Measurements from ENCODE around the gene OSBPL9.
A peak's percentile ranks its signal among the peaks of the same experiment; 100 is the strongest.

Gene OSBPL9

DNA sequence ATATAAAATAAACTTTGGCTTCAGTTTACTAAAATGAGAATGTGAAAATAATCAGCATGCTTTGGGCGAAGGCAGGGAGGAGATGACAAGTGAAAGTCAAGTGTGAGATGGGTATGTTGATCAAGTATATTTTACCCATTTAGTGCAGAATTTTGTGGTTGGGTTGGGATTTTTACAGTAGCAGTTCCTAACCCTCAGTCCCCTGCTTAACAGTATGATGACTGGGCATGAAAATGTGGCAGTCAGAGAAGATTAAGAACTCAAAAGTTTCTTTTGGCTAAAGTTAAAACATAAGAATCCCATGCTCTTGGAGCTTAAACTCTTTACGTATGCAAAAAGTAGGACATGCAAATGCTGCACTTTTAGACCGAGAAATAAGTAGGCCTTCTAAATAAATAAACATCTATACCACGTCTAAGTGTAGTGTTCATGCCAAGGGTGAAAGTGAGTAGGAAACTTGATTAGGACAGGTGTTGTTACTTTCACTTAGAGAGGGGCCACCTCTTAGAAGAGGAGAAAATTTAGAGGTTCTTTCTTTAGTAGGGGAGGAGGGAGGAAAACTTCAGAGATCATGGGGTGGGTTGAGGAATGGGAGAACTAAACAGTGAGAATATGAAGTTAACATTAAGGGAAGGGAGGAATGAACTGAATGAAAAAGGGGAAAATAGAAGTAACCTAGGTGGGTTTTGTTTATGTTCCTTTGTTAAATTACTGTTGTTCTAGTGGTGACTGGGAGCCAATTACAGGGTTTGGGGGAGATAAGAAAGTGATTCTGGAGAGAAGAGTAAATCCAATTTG, 127.8 kb downstream of the OSBPL9 start:
- DNase-seq = no peak

DNA sequence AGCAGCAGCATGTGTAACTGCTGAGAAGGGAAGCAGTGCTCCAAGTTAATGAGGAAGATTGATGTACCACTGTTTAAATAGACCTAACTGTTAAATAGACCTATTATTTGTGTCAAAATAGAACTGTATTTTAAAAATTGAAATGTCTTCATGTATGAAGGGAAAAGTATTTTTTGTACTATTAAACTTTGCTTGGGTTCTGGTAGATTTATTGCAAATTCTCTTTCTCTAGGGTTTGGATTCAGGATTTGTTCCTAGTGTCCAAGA, 128.3 kb downstream of the OSBPL9 start:
- no peak for DNase-seq

DNA sequence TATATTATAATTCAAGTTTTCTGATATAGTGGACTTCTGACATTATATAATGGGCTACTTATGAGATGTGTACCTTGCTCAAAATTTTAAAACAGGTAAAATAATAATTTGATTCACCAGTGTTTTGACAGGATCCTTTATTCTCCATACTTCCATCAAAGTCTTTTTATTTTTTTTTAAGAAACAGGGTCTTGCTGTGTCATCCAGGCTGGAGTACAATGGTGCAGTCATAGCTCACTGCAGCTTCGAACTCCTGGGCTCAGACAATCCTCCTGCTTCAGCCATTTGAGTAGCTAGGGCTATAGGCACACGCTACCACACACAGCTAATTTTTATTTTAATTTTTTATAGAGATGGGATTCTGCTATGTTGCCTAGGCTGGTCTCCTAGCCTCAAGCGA, 132.3 kb downstream of the OSBPL9 start:
- DNase-seq = no peak

DNA sequence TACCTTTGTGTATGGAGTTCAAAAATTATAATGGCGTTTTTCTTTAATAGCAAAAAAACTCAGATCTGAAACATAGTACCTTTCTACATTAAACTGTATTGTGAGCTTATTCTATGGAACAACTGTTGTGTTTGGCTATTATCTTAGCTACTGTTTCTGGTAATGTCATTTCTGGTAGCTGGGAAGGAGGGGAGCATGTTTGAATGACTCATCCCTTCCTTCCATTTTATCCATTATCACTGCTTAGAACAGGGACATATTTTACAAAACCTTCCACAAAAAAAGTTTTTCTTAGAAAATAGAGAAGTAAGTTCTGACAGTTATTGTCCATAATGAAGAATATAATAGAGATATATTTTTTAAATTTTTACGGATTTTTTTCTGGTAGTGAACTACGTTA, 133.3 kb downstream of the OSBPL9 start:
- DNase-seq = no peak

DNA sequence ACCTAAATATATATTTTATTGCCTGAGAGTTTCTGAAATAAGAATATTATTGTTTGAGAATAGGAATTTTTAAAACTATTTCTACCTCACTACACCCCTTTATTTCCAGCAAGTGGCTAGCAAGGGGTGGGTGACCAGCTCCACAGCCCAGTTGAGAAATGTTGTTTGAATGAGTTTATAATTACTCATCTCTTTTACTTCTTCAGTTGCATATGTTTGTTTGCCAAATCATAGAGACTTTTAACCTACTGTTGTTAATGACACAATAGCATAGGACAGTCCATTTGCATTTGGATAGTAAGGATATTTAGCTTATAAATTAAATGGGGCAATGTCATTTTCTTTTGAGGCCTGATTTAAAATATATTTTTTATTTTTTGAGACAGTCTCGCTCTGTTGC, 133.8 kb downstream of the OSBPL9 start:
- DNase-seq = no peak

DNA sequence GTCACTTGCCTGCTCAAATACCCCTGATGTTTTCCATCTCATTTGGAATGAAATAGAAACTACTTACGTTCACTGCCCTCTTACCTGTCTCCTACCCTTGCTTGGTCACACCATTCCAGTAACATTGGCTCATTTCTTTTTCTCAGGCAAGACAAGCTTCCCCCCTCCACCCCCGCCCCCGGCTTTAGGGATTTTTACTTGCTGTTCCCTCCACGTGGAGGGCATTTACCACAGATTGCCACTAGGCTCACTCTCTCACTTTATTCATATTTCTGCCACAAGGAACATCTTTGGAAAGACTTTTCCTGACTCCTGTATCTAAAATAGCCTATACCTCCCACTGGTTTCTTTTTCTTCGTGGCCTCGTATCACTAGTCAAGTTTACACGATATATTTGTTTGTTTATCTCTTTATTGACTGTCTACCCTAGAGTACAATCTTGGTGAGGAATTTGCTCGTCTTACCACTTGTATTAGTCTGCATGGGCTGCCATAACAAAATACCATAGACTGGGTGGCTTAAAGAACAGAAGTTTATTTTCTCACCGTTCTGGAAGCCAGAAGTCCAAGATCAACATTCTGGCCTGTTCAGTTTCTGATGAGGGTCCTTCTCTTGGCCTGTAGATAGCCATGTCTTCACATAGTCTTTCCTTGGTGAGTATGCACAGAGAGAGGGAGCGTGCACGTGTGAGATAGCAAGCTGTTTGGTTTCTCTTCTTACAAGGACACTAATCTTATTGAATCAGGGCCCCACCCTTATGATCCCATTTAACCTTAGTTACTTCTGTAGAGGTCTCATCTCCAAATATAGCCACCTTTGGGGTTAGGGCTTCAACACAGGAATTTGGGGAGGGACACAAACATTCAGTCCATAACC, 135.4 kb downstream of the OSBPL9 start:
- DNase-seq = no peak

DNA sequence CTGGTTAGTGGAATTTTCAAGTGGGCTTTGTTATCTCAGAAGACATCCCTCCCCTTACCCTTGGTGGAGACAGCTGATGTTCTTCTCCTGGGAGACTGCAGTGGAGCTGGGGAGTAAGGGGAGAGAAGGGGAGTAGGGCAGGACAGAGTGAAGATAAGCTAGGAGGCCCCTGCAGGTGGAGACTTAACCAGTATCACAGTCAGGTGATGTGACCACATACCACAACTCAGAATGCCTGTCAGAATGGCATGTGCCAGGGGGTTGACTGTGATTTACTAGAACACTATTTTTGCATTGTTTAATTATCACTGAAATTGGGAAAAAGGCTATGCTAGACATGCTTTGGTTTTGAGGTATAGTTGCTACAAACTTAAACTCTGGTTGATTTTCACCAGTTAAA, 137.1 kb downstream of the OSBPL9 start:
- no peak for DNase-seq

DNA sequence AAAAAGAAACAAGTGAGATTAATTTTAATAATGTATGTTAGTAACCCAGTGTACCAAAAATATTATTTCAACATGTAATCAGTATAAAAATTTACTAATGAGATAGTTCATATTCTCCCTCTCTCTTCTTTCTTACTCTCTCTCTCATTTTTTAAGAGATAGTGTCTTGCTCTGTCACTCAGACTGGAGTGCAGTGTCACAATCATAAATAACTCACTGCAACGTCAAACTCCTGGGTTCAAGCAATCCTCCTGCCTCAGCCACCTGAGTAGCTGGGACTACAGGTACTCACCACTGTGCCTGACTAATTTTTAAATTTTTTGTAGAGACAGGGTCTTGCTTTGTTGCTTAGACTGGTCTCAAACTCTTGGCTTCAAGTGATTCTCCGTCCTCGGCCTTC, 137.8 kb downstream of the OSBPL9 start:
- no peak for DNase-seq

DNA sequence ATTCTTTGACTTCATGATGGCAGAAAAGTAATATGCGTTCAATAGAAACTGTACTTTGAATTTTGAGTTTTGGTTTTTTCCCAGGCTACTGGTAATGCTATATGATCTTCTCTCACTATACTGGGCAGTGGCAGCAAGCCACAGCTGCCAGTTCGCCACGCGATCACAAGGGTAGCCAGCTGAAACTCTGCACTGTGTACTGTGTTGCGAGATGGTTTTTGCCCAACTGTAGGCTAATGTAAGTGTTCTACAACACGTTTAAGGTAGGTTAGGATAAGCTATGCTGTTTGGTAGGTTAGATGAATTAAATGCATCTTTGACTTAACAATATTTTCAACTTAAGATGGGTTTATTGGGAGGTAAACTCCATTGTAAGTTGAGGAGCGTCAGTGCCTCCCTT, 138.5 kb downstream of the OSBPL9 start:
- DNase-seq = no peak

DNA sequence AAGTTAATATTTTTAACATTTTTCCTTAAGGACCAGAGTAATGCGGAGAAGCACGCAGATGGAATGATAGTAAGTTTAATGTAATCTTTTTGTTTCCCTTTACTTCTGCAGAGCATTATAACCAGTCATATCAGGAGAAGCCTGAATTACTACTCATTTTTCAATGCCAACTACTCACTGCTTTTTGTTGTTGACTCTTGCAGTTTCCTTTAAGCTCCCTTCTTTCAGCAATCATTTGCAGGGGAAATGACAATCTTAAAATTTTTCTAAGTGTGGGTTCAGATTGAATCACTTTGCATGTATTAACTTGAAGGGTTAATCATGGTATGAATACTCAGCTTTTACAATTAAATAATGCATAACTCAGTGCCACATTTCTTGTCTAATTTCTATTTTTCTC, 139.4 kb downstream of the OSBPL9 start:
- no peak for DNase-seq

DNA sequence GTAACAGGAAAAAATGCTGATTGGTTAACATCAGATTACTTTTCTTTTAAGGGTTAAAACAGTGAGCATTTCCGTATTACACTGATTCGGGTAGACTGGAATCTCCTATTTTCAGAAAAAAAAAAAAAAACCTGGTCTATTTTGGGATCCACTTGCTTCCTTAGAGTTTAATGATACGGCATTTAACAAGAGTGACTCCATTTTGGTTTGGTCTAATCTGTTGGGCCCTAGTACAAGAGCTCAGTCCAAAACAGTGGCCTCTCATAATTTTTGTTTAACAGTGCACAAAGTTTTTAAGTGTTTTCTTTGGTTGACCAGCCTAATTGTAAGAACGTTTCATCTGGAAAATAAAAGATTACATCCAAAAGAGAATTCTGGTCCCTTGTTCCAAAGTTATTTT, 141.4 kb downstream of the OSBPL9 start:
- DNase-seq = no peak

DNA sequence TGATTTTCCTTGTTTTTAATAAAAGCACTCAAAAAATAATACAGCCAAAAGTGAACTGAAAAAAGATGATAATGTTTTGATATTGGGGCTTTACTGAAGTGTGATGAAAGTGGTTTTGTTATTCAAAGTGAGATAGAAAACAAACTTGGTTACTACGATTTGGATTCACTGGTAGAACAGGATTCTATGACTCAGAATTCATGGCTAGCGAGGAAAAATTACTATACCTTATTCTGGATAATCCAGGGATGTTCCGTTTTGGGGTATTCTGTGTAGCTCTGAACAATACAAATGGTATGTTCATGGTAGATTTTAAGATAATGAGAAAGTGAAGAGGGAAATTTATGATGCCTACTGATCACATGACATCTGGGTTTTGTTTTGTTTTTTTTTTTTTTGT, 144.0 kb downstream of the OSBPL9 start:
- no peak for DNase-seq

DNA sequence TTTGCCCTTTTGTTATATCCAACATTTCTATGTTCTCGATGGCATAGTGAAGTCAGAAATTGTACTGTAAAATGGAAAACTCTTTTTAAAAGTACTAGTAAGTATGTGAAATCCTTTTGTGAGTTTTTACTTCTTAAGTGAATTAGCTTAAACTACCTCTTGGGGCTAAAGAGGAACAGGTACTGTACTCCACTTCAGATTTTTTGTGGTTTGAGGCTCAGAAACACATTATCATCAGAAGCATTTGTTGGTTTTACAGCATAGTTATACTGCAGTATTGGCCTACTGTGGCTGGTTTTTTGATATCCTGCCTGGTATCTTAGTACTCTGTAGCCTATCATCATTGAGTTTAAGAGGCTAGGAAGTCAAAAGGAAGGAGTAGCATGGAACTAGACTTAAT, 144.5 kb downstream of the OSBPL9 start:
- DNase-seq = no peak

DNA sequence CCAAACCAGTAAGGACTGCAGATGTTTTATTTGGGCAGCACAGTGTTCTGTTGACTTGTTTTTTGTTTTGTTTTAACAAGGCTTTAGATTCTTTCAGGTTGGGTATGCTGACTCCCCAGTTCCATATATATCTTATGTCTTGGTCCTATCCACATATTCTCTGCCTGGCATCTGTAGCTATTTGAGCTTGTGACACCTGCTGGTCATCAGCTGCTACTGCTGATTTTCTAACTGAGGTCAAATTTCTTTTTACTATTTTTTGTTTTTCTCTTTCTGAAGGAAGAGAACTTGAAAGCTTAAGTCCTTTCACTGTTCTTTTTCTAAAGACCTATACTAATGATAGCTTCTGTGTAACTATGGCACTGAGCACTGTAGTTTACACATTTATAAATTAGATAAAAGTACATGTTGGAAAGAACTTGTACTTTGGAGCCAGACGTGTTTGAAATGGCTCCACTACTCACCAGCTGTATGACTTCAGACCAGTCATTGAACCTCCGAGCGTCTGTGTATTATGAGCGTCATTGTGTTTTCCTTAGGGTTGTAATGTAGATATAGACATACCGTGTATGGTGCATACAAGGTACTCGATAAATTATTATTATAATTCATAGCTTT, 152.2 kb downstream of the OSBPL9 start:
- peak; percentile 24 for DNase-seq

DNA sequence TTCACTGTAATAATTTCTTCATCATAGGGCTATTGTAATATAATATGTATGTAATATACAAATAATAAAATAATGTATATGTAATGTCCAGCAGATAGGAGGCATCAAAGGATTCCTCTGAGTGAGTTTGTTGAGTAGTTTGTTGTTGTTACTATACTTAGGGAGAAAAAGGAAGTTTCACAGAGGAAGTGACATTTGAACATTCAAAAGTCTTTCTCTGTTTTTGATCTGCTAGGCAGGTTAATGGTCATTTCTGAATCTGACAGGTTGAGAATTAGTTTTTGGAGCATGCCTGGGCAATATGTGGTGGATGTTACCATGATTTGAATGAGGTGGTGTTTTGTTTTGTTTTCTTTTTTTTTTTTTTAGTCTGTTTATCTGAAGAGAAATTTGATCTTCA, 159.5 kb downstream of the OSBPL9 start:
- no peak for DNase-seq

DNA sequence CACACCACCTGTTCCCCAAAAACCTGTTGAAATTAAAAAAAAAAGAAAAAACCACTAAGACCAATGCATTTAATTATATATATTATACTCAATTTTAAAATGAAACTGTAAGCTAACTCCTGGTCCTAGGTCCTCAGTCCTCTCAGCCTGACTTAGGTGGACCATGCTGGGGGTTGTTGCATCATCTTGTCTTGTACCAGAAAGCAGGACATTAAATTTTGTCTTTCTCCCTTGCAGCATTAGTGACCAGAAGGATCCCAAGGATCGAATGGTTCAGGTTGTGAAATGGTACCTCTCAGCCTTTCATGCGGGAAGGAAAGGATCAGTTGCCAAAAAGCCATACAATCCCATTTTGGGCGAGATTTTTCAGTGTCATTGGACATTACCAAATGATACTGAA, 164.0 kb downstream of the OSBPL9 start:
- DNase-seq = no peak

DNA sequence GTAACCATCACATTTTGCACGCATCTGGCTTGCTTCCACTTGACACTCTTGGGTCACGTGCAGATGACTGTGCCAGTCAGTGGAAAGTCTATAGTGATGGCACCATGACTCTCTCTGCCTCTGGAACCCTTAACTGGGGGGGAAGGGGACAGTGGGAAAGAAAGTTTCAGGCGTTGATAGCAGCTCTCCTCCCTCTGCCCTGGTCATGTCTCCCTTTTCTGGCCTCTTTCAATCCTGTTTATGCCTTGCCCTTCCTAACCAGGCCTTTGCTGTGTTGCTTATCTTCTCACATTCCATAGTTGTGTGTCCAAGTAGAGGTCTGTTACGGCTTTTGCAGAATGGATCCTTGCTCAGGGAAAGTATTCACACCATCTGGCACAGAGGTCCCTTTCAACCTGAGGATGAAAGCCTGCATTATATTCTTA, 168.1 kb downstream of the OSBPL9 start:
- DNase-seq = no peak

DNA sequence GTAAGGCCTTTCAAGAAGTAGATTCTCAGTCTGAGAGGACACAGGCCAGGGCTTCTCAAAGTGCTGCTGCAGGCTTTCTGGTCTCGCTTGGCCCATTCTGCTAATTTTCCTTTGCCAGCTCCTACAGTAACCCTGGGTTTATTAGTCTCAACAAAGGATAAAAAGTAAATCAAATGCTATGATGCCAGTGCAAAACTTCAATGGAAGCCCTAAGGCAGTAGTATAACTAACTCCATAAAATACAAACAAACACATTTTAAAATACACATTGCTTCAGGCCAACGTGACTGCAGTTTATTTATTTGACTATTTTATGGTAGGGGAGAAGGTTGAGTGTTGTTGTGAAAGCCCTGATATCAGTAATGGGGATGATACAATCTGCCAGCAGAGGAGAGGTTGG, 172.0 kb downstream of the OSBPL9 start:
- DNase-seq = no peak

DNA sequence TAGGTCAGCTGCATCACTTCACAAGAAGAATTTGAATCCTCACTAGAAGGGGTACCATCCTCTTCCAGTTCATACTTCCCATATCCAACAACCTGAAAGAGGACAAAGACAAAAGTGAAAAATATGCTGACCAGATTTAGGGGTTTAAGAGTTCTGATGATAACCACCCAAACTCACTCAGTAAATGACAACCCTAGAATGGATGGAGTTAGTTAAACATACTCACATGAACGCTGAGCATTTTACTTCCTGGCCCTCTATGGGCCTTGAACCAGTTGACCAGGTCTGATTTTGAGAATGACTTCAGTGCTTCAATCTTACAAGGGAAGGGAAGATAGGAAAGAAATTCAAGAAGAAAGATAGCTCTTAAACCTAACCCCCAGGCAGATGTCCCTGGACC, 172.4 kb downstream of the OSBPL9 start:
- no peak for DNase-seq

DNA sequence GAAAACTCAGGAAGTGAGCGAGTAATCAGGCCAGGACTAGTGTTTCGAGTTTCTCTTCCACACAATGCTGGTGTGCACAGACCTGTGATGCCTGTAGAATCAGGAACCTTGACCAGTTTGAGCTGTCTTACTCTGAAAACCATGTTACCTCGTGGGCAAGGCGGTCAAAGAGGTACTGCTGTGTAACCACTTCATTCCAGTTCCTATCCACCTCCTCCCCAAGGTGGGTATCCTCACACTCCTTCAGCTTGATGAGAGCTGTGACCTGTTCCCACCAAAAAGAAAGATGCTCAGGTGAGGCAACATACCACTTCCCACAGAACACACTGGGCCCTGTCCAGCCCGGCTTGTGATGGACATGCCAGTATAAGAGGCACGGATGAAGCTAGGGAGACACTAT, 173.5 kb downstream of the OSBPL9 start:
- DNase-seq = no peak

DNA sequence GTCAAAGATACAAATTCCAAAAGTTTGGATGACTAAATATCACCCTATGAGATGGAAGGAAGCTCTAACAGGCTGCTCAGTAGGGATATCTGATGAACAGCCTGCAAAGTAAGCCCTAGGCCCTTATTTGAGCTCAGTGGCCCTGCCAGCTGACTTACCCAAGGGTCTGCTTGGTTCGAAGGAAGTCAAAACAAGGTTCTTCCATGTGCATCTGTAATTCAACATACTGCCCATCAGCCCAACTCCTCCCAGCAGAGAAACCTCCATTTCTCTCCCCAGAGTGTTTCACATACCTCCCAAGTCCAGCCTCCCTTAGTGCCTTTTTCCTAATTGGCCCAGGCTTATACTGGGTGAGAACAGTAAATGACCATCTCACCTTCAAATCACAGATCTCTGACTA, 175.0 kb downstream of the OSBPL9 start:
- no peak for DNase-seq

DNA sequence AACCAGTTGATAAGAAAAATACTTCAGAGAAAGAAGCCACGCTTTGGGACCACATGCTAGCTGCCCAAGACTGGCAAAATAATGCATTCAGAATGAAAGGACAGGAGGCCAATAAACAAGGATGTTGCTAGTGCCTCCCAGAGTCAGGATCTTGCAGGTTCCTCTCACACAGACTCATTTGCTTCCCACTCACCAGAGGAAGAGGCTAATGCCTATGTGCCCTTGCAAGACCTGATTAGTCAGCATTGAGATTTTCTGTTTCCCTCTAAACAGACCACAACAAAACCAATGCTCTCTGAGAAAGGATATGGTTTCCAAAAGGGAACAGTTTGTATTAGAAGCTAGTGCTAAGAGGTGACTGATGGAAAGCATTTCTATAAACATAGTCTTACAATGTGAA, 176.0 kb downstream of the OSBPL9 start:
- no peak for DNase-seq

DNA sequence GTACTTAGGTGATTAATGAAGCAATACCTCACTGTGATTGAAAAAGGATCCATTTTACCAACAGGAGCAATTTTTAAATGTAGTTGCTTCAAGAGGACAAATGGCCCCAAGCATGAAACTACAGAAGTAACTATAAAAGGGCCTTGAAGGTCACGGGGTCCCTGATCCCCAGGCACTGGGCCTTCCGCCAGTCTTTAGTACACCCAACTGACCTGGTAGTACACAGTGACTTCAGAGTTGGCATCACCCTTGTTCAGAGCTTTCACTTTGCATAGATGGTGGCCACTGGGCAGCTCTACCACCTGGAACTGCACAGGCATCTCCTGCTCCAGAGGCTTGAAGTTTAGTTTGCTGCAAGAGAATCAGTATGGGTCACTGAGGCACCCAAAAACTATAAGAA, 177.4 kb downstream of the OSBPL9 start:
- no peak for DNase-seq

DNA sequence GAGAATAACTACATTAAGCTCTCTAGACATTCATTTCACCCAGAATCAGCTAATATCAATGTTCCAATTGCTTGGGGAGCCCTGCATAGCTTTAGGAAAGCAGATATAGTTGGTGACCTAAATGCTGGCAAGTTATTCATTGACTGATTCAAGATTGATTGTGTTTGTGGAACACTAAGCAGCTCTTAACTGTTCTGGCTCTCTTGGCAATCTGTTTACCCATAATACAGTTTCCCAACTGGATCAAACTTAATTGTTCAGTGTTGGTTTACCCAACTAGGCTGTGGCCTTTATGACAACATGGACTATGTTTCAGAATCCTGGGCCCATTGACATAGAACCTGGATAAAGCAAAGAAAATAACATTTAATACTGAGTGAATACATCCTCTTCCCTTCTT, 178.0 kb downstream of the OSBPL9 start:
- DNase-seq = no peak
